GM21717 (cell line): Measurements from ENCODE around the gene SORCS1.

Experiments used
- ATAC-seq: cut with Tn5 transposase; IDR thresholded peaks from one replicate; pipeline ENCODE4 v1.9.1; 2021; ENCODE audit warnings: mild to moderate bottlenecking, moderate library complexity; ENCODE audit not compliant: unreplicated experiment

SORCS1 gene

DNA sequence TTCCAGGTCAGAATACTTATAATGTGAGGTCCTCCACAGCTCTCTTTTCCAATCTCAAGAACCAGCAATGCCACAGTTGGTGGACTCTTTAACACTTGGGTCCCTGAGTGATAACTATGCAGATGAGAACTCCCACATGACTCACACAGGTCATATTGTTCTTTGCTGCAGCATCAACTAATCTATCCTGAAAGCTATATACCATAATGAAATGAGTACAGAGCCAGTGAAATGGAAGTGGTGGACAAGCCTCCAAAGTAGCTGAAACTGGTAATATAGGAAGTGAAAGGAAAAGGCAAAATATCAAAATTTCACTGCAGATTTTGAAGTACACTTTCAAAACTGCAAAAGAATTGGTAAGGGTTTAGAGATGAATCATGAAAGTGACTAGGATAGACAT is 45.6 kb downstream of the SORCS1 start:
- peak; percentile 61 for ATAC-seq

DNA sequence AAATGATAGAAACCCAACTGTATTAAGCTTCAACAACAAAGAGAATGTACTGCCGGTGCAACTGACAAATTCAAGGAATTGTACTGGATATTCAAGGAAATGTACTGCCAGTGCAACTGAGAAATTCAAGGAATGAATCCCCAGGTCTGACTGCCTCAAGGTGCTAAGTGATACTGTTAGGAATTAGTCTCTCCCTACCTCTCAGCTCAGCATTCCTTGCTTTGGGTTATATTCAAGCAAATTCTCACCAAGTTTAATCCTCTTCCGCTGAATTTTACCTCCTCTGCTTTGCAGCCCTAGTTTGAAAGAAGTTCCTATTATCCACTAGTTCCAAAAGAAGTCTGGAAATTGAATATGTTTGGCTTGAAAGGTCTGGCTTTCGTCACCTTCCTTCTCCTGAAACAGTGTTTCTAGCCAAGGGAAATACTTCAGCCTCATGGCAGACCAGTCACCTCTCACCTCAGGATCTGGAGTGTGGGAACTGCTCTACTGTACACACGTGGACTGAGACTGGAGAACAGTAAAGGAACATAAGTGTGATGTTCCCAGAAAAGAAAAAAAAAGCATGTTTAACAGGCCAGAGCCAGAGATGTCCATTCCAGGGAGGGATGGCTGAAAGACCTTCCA is 60.4 kb downstream of the SORCS1 start:
- no peak for ATAC-seq

DNA sequence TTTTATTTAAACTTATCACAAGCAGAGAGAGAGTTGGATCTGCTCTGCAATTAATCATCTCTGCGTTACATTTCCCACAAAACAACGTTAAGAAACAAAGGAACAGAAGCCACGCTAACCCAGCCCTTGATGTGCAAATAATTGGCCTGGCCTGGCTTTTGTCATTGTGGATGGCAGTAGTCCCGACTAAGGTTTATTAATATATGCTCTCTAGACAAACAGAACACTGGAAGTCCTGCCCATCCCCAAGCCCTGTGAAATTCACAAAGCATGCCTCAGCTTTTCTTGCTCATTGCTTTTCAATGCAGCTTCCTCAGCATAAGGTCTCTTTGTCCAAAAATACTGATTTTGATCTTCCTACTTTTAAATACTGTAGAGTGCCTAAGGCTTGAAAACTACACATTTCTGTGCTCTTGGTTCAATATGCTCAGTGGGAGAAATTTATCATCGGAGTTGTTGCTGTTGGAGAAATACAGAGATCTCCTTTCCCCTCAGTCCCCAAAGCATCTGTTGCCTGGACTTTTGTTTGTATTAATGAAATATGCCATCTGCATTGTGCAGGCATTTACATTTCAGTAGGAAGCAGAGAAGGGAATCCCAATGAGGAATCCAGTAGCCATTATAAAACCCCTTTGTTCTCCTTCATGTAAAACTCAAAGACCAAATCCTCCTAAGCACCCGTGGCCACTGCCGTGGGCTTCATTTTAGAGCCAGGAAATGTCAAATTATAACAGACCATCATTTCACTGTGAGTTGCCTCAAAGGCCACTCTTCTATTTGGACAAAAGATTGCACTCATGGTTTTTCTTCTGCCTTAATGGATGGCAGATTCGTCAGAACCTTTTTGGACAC is 61.1 kb downstream of the SORCS1 start:
- no peak for ATAC-seq

DNA sequence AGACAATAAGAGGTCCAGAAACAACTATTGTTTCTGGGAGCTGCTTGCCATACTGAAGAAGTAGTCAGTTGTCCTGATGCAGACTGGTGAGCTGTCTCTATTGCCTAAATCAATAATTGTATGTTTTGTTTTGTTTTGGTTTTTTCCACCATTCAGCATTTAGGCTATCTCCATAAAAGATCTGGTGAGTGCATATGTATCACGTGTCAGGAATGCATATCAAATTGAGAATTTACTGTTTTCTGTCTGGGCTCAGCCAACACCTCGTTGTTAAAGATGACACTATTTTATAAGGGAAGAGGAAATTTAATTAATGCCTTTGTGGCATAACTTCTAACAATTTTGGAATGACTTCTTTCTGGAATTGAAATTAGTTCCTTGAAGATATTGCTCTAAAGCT is 66.2 kb downstream of the SORCS1 start:
- no peak for ATAC-seq

DNA sequence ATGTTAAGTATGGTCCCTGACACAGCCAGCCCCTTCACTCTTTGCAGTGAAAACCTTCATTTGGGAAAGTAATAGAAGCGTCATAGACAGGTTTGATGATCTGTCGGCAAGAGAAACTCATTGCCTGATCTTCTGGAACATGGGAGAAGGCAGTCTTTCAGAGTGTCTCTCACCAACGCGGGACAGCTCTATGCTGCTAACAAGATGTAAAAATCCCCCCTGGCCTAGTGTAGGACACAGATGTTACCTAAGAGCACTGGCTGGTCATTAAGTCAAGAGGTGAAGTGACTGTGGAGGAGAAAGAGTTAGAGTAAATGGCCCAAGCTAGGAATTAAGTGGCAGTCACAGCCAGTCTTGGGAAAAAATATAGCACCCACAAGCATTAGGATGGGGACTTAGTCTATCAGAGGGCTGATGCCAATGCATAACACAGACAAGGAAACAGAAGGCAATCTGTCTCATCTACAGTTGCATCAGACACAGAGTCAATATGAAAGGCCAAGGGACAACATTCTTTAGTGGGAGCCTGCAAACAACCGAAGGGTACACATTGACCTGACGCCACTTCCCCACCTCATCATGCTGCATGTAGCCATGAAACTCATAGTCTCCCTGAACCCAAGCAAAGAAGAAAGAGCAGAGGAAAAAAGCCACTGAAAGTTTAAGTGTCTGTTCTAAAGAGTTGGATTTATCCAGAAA is 69.5 kb downstream of the SORCS1 start:
- ATAC-seq = no peak

DNA sequence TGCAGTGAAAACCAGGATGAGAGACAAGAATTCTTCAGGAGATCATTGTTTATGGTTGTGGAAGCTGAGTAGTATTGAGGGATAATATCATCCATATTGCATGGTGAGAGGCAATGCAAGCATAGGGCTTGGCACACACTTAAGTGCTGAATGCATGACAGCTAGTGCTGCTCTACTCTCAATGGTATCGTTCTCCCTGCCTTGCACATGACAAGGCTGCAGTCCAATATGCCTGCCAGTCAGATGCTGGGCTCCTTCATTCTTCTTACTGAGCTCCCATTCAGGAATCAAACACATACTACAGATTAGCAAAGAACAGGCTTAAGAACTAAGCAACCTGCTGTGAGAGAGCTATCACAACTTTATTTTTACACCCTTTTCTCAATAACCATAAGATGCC is 72.2 kb downstream of the SORCS1 start:
- no peak for ATAC-seq

DNA sequence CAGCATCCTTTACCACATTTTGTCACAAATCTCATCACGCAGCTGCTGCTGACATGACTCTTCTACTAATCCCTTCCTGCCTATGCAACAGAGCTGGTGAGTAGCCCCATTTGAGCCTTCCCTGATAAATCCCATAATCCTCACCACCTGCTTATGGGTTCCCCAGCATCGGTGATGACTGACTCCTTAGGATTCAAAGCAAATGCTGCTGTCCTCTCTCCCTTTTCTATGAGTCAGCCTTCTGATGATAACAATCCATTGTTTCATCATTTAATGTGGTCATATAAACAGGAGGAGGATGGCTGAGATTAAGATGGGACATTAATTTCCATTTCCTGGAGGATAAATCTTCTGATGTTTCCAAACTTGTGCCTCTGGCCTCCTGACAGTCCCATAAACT is 73.4 kb downstream of the SORCS1 start:
- ATAC-seq = no peak

DNA sequence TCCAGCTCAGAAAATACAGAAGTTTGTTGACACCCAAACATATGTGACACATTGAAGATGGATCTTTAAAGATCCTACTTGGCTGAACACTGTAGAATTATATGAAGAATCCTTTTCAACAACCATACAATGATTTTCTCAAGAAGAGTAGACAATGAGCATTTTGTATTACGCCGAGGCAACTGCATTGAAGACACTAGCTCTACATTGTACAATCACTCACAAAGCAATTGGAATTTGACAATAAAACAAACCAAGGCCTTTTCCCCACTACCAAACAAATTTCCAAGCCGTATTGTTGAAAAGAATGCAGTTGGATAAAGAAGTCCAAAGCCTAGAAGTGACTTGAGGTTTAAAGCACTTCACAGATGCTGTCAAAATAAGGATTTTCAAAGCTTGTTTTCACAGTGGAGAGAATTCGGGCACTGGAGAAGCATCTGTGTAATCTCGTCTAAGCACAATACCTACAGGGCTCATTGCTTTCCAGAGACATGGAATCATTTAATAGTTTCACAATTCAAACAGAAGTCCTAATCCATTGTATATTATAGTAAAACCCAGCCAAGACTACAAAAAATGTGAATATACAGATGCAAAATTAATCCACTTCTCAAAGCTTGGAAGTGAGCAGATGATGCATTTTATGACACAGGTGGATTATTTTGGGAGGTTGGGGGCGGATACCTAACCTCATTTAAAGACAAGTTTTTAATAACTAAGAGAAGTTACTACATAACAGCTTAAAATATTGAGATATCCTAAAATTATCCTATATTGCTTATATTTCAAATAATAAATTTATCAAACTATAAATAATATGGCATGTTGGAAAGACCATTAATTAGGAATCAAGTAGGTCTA is 78.6 kb downstream of the SORCS1 start:
- ATAC-seq = no peak

DNA sequence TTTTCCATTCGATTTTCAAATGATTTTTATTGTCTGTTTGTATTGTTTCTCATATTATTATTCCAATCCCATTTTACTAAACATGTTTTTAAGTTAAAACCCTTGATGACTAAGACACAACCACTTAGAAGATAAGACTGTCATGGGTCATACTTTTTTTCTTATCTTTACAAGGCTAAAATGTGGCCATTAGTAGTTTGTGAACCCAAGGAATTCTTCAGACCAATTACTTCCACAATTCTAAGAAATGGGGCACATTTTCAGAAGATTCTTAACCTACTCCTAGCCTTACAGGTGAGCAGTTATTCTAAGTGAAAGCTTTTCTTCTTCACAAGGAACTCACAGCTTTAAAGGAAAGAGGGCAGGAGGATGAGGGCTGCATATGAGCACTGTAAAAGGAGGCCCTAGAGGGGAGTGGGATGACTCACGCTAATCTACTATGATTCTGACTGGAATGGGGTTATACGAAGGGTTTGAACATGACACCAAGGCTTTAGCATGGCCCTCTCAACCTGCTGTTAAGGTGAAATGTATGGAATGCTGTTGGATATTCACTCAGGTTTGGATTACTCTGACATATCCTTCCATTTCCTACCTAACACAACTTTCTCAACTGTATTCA is 81.0 kb downstream of the SORCS1 start:
- no peak for ATAC-seq

DNA sequence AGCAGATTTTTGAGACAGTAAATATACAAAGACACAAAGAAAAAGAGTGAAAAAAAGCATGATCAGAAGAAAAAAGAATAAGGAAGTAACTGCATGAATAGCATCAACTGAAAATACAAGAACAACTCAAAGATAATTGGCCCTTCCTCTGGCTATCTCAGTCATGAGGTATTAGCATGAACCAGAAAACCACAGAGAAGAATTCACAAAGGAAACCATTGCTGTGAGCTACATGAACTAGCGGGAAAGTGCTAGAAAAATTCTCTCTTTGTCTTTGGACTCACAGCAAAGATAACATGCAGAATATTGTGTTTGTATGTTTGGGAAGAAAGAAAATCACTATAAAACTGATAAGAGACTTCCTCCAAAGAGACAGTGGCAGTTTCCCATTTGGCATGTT is 82.9 kb downstream of the SORCS1 start:
- no peak for ATAC-seq

DNA sequence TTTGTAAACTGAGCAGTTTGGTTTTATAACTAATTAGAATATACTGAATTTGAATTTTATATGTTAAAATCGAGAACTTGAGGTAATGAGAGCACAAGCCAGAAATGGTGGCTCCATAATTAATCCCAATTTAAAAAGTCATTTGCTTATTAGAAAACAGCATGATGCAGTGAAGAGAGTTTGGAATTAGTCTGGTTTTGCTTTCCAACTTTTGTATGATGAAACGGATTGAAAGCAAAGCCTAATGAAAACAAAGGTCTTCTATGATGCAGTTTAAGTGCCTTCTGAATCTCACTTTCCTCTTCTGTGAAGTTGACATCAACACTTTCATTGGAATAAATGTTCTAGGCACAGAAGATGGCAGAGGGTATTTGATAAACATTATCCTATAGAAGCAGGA is 89.4 kb downstream of the SORCS1 start:
- no peak for ATAC-seq

DNA sequence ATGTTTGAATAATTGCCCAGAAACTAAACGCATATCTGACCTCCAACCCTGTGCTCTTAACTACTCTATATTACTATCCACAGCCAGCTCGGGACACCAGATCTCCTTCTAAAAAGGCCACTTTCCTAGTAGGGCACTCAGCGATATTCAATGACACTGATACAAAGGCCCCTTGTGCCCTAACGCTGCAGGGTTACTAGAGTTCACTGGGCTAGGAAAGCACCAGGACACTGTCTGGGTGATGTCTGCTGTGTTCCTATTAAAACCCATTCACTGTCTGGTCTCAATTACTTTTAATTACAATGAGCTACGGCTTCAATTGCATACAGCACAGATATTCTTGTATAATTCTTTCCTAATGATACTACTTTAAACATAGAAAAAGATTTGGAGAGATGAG is 91.7 kb downstream of the SORCS1 start:
- ATAC-seq = no peak

DNA sequence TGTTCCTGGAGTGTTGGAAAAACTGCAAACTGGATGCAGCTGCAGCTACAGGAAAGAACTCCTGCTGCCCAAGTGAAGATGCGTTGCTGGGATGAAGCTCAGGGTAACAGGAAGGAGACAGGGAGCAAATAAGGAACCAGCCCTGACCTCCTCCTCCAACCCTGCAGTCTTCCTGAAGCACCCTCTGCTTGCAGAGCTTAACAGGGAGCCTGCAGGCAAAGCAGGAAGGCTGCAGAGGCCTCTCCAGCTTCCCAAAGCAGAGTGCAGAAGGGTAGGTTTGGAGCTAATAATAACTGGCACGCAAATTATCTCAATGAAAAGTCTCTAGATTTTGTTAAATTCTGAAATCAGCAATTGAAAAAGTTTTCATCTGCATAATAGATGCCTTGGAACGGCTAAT is 92.5 kb downstream of the SORCS1 start:
- ATAC-seq = no peak

DNA sequence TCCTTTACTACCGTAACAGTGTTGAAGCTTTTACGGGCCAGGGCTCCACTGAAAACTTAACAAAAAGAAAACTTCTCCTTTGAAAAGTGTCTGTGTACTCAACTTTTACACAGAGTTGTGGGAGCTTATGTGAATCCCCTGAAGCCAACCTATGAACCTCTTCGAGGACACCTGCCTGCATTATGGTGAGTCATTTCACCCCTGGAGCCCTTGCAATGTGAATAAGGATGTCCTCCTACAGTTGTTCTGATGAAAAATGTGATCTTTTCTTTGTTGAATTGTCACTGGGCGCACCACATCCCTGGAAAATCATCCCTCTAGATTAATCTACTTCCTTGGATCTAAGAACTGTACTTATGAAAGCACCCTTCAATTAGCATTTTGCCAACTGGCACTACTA is 93.2 kb downstream of the SORCS1 start:
- no peak for ATAC-seq

DNA sequence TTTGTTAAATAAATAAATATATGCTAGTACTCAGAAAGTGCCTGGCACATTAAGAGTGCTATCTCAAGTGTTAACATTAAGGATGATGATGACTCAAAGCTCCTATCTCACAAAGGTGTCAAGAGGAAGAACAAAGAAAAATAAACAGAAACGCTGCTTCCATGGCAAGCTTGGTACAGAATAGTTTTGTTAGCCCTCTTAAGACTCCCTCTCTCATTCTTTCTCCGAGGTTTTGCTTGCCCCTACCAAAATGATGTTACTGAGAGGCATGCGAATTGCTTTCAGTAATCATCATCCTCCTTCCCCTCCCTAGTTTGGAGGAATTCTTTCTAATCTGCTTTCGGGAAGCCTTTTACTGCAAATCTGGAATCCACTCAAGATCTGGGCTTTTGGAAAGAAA is 96.7 kb downstream of the SORCS1 start:
- ATAC-seq = no peak

DNA sequence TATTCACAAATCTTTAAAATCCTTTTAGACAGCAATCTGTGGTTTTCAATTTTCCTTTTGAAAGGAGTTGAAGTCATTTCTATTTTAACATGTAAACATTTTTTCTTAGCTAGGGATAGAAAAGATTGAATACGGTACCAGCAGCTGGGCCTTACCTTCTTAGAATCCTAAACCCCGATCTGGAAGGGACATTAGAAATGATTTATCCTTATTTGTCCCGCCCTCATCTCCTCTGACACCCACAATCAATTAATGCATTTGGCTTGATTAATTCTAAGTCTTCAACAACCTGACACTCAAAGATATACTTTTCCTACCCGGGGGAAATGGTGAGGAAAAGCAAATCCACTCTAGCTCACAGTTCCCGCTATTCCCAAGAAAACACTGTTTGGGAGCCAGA is 100.4 kb downstream of the SORCS1 start:
- ATAC-seq = no peak

DNA sequence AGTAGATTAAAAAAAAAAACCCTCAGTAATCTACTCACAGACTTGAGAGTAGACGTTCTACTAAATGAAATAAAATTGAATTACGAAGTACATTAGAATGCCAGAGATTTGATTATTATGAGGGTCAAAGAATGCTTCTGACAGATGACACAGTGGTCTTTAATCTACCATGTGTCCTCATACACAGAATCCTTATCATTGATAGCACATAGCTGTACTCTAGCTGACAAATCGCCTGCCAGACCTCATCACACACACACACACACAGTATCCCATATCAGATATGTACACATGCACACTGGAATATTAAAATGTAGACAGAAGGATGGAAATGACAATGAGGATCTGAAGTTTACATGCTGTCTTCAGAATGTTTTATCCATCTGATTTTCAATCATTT is 104.6 kb downstream of the SORCS1 start:
- no peak for ATAC-seq

DNA sequence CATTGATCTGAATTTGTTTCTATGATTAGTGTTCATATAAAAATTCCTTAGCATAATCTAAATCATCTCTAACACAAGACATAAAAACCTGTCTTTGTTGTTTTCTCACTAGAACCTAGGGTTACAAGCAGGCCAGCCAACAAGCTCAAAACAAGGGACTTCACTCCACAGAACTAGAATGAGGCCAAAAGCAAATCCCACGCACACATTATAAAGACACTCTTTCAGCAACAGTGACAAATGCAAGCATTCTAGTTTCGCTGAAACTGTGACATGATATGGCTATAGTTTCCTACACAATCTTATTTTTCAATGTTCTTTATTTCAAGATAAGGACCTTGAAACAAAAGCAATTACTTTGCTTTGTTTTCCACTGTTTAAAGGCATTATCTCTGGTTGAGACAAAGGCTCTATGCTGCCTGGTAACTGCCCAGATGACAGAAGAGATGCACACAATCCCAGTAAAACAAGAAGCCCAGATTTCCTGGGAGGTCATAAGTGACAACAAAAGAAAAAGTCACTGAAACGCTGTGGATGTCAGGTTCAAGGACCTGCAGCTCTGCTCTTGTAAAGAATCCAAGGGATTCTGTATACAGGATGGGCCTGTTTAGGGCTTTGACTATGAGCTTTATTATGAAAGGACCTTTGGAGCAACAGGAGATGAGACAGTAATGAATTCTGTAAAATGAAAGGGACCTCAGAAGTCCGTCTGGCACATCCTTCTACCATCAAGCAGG is 105.3 kb downstream of the SORCS1 start:
- no peak for ATAC-seq

DNA sequence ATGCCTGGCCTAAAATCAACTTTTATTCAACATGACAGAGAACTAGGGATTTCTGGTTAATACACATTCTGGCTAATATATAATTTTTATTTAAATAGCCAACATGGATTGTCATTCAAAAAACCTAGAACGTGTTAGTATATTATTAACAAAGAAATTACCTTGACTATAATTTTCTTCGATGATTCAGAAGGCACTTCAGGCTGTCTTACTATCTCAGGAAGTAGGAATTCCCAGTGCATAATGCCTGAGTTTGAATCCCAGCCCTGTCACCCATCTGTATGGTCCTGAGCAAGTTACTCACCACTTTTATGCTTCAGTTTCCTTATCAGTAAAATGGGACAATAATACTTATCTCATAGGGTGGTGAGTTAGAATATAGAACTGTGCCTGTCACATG is 106.2 kb downstream of the SORCS1 start:
- ATAC-seq = no peak

DNA sequence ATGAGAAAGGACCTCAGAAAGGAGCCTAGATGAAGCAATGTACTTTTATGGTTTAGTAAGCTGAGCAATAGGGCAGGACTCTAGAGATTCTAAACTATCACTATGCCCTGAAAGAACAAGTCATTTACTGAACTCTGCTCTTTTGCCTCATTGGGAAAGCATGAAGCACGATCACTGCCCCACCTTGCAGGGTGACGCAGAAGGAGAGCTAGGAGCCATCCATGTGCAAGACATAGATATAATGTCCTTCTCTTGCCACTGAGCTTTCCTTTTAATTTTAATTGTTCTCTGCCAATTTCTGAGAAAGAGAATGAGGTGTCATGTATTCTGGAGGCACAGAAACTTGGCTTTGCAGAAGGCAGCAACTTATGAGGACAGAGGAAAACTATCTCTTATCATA is 108.3 kb downstream of the SORCS1 start:
- no peak for ATAC-seq
